ENCODE results near the gene AZU1.

- TF ChIP-seq CTCF (IDR thresholded peaks at IDR 0.05) = no peak
- no peak for TF ChIP-seq POLR2A (IDR thresholded peaks at IDR 0.05)
Measured at GRCh38 chr19:791567-792305, 35.9 kb upstream of the AZU1 start.
